ENCODE results near the gene NPHP4.

Gene NPHP4

DNA sequence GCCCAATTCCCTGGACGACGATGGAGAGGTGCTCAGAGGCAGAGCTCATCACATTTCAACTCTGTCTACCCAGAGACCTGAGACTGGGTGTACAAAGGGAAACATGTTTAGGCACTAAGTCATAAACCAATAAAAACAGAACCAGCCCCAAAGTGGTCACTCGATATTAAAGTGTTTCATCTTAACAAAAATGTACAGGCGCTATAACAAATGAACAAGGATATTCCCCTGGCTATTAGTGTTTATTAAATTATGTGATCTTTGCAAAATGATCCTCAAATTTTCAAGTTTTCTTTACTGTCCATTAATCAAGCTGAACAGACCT lies 43.6 kb downstream of the NPHP4 start:
- DNase-seq: no peak

DNA sequence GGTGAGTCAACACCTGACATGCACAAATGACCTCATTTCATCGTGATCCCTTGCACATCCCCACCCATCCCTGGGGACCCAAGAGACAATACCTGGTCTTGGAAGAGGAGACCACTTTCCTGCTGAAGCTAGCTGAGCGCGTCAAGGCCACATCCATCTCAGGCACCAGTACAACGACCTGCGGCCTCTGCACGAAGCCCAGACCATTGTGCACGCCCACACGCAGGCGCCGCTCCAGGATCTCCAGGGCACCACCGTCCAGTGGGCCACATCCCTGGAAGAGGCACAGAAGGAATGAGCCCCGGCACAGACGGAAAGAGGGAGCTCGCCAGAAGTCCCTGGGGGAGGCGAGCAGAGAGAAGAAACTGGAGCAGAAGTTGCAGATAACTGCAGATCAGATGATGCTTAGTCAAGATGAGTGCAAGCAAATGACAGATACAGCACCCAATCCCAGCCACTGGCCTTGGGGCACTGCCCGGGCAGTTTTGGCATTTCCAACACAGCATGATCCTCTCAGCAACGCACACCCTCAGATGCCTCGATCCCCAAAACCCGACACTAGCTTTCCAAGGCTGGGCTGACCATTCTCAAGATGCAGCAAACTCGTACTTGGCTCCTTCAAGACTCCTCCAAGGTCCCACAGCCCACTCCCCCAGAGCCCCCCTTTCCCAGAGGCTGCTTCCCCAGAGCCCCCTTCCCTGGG lies 44.1 kb downstream of the NPHP4 start:
- DNase-seq: no peak

DNA sequence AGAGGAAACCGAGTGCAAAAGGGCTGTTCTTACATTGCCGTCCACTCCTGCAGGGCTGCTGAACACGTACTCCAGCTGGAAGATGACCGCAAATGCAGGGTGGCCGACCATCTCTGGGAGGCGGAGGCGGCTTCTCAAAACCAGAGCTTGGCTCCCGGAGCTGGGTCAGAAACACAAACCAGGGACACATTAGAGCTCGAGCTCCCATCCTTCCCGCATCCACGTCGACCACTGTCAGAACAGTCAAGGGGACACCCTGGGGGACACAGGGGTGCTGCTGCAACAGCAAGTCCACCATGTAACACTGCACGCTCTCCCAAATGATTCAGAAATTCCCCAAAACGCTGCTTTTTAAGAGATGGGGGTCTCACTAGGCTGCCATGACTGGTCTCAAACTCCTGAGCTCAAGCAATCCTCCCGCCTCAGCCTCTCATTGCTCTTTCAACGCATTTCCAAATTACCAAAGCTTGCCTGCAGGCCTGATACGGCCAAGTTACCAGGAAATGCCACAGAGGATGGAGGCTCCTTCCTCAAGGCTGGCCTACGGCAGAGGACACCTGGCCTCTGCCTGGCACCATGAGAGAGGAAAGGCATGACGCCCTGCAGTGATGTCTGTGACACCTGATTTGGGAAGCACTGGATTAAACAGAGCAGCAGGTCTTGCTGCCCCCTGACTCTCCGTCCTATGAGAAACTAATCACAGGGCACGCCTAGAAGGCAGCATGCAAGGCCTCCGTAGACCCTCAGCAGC lies 45.0 kb downstream of the NPHP4 start:
- no peak for DNase-seq

DNA sequence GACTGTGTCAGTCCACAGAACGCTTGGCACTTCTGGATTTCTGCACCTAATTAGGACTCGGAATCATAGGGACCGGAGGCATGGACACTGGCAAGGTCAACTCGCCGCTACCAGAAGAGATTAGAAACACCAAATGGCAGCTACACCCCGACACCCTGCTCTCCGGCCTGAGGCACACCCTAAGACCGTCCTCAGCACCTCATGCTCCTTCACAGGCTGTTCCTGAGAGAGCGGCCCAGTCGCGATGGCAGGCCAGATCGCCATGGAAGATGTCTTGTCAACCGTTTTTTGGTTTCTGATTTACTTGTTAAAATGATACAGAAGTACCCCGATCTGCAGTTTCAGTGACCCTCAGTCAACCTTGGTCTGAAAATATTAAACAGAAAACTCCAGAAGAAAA lies 46.8 kb downstream of the NPHP4 start:
- no peak for DNase-seq

DNA sequence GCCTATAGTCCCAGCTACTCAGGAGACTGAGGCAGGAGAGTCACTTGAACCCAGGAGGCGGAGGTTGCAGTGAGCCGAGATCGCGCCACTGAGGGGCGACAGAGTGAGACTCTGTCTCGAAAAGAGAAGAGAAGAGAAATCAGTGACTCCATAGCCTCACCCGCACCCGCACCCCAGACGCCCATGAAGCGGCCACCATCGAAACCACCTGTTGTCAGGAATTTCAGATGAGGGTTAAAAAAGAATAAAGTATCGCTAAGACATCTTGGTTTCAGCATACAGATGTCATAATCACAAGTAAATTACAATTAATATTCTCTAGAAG lies 47.4 kb downstream of the NPHP4 start:
- DNase-seq: no peak

DNA sequence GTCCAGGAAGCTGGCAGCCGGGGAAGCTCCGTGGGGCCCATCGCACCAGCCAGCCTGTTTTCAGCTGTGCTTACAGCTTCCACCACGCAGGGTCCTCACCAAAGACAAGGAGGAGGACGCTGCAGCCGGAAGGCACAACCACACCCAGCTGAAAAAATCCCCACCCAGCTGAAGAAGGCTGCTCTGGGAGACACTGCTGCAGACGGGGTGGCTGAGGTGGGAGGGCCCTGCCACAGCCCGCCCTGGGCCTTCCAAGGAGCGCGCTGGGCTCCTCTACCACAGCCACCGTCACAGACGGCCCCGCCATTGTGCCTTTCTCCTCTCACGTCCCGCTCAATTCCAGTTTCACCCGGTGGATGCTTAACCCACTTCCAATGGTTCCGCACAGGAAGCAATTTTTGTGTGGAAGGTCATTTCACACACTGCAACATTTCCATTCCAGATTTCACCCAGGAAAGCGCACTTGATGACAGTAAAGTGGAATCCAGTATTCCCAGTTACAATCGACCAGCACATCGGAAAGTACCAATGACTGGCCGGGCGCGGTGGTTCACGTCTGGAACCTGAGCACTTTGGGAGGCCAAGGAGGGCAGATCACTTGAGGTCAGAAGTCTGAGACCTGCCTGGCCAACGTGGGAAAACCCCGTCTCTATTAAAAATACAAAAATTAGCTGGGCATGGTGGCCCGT lies 47.9 kb downstream of the NPHP4 start:
- no peak for DNase-seq

DNA sequence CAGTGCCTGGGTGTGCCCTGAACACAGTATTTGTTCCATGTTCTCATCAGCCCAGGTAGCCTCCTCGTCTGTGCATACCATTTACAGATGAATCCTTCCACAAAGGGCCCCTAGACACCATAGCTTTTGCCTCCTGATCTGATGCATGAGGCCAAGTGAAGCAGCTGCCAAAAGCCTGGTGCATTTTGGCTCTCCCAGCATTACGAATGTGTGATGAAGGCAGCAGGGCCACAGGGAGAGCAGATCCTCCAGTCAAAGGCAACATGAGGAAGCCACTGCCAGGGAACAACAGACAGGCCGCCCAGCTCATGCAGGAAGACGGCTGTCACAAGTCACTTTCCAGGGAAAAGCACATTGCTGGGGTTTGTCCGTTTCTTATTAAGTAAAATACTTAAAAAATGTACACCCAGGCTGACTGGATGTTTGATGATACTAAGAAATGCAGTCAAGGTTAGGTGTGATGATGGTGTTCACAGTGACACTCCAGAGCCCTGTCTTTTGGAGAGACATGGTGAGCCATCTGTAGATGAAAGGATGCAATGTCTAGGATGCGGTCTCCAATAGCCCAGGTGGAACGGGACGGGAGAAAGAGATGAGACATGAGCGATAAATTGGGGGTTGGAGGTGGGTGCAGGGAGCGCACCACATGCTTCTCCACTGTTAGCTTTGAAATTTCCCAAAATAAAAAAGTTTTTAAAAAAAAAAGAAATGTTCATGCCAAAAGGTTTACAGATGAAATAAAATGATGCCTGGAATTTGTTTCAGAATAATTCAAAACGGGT lies 48.7 kb downstream of the NPHP4 start:
- no peak for DNase-seq

DNA sequence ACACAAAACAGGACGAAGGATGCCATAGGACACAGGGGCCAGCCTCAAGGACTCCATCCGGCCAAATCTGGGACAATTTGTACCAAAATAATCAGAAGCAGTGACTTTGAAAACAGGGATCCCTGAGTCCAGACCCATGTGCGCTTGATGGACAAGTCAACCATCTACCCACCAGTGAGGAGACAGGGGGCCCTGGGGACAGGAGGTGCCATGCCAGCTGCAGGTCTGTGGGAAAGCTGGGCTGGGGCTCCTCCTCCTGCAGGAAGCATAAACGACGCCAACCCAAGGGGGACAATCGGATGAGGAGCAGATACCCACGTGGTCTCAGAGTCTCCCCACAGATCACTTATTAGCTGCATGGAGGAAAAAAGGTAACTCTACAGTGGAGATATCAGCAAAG lies 50.6 kb downstream of the NPHP4 start:
- no peak for DNase-seq

DNA sequence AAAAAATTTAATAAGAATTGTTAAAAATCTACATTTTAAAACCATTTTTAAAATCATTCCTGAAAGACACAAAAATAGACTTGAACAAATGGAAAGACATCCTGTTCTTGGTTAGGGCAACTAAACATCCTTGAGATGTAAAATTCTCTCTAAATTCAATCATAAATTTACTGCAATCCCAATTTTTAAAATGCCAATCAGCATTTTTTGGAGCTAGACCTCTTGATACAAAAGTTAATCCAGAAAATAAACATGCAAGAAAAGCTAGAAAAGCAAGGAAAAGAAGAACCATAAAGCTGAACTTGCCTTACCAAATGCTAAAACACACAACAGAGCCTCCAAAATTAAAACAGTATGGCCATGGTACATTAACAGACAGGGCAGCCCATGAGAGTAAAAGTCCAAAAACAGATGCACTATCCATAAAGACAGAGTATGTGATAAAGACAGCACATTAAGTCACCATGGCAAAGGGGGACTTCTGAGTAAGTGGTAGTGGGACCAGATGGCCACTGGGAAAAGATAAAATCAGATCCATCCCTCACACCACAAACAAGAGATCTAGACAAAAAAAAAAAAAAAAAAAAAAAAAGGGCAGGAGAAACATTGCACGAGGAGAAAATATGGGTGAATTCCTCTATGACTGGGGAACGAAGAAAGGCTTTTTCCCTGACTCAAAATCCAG lies 51.4 kb downstream of the NPHP4 start:
- no peak for DNase-seq

DNA sequence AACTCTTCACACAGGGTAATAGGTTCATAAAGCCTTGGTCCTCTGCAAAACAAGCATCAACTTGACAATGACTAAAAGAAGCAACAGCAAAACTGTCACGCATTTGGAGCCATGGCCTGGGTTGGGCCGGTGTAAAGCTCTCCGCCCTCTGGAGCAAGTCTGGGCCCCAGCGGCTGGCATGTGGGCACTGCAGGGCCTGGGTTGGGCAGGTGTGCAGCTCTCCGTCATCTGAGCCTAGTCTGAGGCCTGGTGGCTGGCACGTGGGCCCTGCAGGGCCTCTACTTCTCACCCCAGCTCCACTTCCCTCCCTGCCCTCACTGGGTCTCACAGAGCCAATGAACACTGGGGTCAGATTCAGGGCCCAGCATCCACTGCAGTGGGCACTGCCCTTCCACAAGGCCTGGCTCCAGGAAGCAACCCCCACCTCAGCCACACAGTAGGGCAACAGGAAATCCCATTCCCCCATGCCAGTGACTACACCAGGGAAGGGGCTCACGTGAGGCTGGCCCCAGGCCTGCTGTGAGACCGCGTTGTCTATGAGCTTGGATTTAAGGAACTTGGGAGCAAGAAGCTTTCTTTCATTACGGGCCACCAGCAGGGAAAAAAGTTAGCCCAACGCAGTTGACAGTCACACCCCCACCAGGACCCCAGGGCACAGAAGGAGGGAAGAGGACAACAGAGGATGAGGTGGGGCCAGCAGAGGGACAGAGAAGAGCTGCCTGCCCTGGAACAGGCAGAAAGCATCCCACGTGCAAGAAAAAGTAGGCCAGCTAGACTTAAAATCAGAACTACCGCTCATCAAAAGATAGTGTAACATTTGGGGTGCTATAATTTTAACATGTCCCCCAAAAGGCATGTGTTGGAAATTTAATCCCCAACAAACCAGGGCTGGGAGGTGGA lies 52.7 kb downstream of the NPHP4 start:
- DNase-seq: no peak

DNA sequence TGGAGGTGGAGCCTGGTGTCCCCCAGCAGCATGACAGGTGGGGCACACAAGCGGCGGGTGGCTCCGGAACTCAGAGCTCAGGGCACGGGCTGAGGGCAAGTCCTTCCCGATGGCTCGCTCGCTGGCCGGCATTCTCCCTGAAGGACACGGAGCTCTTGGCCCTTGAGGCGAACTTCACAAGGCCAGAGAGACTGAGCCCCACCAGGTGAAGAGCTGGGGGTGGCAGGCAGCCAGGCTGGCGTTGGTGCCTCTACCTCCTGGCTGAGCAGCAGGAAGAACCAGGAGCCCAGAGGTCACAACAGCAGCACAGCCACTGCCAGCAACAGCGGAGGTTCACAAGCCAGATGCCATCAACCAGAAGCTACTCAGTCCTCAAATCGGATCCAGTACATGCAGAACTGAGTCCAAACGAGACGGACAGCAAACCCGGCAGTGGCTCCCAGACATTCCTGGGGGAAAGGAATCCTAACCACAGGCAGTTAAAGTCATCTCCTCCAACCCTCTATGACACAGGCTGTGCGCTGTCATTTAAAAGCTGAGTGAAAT lies 54.1 kb downstream of the NPHP4 start:
- no peak for DNase-seq

DNA sequence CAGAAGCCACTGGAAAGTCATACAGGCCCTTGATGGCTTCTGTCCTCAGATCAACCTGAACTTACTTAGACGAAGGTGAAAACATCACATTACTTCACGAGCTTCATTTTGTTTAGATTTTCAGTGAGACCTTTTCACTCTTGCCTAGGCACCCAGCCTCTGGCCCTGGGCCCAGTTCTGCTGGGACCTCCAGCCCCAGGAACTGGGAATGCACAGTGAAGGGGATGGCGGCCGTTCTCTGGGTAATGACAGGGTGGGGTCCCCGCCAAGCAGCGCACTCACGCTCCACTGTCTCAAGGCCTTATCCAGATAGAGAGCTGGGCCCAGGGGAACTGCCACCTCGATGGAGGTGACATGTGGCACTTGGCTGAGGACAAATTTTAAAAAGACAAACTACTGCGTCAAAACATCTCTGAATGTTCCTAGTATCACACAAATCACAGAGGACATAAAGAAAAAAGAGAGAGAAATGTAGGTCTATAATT lies 54.8 kb downstream of the NPHP4 start:
- DNase-seq: no peak

DNA sequence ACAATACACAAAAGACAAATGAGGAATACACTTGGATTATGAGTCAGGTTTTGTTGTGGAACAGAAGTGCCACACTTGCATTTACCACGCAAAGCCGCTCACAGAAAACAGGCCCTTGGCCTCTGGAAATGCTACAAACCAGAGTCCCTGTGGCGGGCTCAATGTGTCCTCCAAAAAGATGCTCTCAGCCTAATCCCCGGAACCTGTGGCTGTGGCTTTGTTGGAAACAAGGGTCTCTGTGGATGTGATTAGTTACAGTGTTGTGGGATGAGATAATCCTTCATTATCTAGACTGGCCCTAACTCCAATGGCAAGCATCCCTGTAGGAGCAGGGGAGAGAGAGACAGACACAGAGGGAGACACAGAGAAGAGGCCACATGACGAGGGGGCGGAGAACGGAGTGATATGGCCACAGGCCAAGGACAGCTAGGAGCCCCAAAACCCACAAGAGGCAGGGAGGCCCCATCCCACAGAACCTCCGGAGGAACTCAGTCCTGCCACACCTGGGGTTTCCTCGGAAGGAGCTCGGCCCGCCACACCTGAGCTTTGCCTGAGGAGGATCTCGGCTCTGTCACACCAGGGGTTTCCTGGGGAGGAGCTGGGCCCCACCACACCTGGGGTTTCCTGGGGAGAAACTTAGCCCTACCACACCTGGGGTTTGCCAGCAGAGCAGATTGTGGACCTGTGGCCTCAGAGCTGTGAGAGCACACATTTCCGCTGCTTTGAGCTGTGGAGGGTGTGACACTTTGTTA lies 55.4 kb downstream of the NPHP4 start:
- DNase-seq: no peak

DNA sequence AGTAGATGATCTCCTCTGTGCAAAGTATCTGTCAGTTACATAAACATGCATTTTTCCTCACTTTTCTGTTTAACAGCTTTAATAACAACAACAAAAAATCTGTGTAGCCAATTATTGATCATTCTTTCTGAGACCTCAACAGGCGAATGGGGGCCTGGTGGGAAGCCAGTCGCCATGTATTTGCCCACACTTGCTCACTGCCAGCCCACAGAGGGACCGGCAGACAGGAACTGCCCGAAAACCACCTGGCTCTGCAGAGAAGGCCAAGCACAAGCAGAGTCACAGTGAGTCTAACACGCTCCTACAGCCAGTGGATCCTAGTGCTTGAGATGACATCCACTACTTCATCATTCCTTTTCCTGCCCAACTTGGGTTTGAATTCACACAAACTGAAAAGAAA lies 56.1 kb downstream of the NPHP4 start:
- DNase-seq: no peak

DNA sequence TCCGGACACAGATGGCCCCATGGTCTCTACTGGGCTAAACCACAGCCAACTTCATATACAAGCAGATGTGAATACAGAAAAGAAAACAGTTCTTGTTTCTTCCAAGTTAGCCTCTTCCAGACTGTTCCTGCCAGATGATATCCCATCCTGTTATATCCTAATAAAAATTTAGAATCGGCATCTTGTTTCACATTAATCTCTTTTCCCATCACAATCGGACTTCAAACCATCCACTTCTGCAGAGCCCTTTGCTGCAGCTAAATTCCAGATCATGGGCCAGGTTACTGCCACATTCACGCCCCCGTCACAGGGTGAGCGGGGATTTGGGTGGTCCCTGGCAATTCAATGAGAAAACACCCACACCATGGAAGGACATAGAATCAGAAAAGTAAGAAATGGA lies 57.2 kb downstream of the NPHP4 start:
- no peak for DNase-seq

DNA sequence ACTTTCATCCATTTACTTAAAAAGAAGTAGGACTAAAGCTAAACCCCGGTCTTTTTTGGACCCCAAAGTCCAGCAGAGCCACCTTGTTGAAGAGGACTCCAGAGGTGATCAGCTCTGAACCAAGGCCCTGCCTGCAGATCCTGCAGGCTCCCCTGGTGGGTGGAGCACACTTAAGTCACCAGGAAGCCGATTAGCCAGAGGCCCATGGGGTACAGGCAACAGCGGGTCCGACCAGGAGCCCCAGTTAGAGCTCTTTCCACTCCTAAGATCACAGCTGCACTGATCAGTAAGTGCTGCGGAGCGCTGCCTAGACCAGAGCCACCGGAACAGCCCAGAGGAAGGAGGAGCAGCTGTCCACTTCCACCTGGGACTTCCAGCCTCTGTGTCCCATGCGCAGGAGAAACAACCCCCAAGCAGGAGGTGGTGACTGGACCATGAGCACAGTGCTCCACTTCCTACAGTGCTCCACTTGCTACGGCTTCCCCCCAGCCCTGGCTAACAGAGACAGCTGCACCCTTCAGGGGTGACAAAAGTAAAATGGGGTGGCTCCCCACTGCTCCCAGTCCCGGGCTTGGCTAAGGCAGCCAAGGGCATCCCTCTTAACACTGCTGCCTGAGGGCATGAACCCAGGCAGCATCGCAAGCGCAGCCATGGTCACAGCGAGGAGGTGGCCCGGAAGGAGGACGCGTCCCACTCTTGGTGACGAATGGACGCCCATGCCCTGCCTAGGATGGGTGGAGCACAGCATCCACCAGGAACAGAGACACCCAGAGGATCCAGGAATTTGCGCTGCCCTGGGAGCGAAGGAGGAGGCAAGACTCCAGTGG lies 58.0 kb downstream of the NPHP4 start:
- DNase-seq: no peak

DNA sequence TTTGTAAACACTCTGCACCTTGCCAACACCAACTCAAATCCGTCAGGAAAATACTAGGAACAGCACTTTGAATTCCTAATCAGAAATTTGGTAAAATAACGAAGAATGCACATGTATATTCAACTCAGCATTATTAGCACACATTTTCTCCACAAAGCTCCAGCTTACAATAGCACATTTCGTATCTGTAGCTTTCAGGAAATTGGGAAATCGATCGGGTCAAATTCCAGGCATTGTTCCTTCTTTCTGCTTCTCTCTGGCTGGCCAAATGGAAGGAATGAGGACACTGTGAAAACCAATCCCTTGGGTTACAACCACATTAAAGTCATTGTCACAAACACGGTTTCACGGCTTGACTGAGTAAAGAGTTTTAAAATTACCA lies 58.6 kb downstream of the NPHP4 start:
- no peak for DNase-seq

DNA sequence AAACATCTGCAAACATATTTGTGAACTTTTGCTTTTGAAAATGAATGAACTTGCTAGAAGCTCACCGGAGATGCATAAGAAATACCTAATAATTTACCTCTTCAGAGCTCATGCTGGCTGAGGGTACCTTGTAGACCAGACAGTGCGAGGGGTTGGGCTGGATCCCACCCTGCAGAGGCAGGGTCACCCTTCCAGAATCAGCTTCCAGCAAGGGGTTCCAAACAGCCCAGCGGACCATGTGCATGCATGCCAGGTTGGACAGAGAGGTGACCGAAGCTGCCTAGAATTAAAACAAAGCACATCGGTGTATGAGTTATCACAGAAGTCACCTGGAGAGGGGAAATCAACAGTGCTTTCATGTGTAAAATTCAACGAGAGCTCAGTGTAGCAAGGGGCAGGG lies 59.2 kb downstream of the NPHP4 start:
- no peak for DNase-seq

DNA sequence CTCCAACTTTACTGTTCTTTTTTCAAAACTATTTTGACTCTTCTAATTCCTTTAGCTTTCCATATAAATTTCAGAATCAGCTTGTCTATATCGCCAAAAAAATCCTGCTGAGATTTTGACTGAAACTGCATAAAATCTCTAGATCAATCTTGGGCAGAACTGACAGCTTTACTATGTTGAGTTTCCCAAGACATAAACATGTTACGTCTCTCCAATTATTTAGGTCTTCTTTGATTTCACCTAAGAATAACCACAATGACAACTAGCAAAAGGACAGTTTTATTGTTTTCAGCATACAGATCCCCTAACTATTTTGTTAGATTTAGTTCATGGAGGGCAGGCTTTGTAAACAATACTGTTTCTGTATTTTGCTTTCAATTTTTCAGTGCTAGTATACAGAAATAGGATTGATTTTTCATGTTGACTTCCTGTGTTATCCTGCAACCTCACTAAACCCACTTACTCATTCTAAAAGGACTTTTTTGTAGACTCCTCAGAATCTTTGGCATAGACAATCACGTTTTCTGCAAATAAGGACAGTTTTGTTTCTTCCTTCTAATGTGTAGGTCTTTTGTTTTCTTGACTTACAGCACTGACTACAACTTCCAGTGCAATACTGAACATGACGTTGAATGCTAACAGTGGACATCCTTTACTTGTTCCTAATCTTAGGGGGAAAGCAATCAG lies 63.4 kb downstream of the NPHP4 start:
- DNase-seq: no peak
